A673 (cell line): ENCODE data around the gene TNS1. TPM values are rescaled to one million over a fixed set of nuclear protein-coding genes. Genes with fewer than 3 reads are reported as not detected.

ENCODE experiments used
- BruUV-seq: library from RNA; stranded (reverse); fragments of 400-500 nt; replicated peaks from 2 replicates; lab custom pipeline; 2021; lab: Mats Ljungman, UMichigan
- CTCF ChIA-PET: fragments of 300-600 bp; sonication (Branson Sonifier 250); formaldehyde crosslinking; loops from one replicate; lab custom pipeline; 2022; ENCODE audit warnings: antibody characterized with exemption; lab: Charles Lee
- POLR2A ChIA-PET: fragments of 300-600 bp; sonication (Branson Sonifier 250); formaldehyde crosslinking; loops from one replicate; lab custom pipeline; 2022; ENCODE audit warnings: antibody characterized with exemption; ENCODE audit not compliant: low non-redundant PET; lab: Charles Lee
- DNase-seq: peaks from one replicate; pipeline ENCODE4 v3.0.0-alpha.2; 2015; ENCODE audit warnings: low spot score
- H3K27ac ChIP-seq: fragments of 200-600 bp; sonication (generic); 2 replicates; pipeline ENCODE4 v1.5.1; 2016; ENCODE audit warnings: mixed run types, low read depth, mild to moderate bottlenecking, mixed read lengths, antibody characterized with exemption, low read length; ENCODE audit not compliant: poor library complexity, severe bottlenecking
- H3K27me3 ChIP-seq: fragments of 200-600 bp; sonication (generic); replicated peaks from 2 replicates; pipeline ENCODE4 v1.6.1; 2017; ENCODE audit warnings: mixed run types, low read depth, mild to moderate bottlenecking, mixed read lengths, antibody characterized with exemption, low read length; ENCODE audit not compliant: insufficient read depth, poor library complexity
- H3K36me3 ChIP-seq: fragments of 200-600 bp; sonication (generic); 2 replicates; pipeline ENCODE4 v1.6.1; 2016; ENCODE audit warnings: mixed run types, mild to moderate bottlenecking, mixed read lengths, antibody characterized with exemption, low read length; ENCODE audit not compliant: insufficient read depth, poor library complexity, severe bottlenecking
- H3K4me1 ChIP-seq: fragments of 200-600 bp; sonication (generic); 2 replicates; pipeline ENCODE4 v1.6.1; 2017; ENCODE audit warnings: mixed run types, mild to moderate bottlenecking, mixed read lengths, antibody characterized with exemption, low read length; ENCODE audit not compliant: insufficient read depth, poor library complexity, severe bottlenecking
- H3K4me3 ChIP-seq: fragments of 200-600 bp; sonication (generic); 2 replicates; pipeline ENCODE4 v1.5.1; 2016; ENCODE audit warnings: low read depth, mixed run types, mild to moderate bottlenecking, mixed read lengths, low read length; ENCODE audit not compliant: poor library complexity, severe bottlenecking
- H3K9me3 ChIP-seq: fragments of 200-600 bp; sonication (generic); 2 replicates; pipeline ENCODE4 v1.6.1; 2016; ENCODE audit warnings: mixed run types, low read depth, mild to moderate bottlenecking, mixed read lengths, antibody characterized with exemption, low read length; ENCODE audit not compliant: poor library complexity, severe bottlenecking
- EZH2 ChIP-seq: fragments of 200-600 bp; sonication (generic); IDR thresholded peaks from 2 replicates; pipeline ENCODE4 v1.6.1; 2017; ENCODE audit warnings: borderline replicate concordance, low read depth, mild to moderate bottlenecking, mixed read lengths, antibody characterized with exemption, low read length; ENCODE audit not compliant: poor library complexity, severe bottlenecking
- intact Hi-C: fragments of 100-400 bp; cut with micrococcal nuclease; formaldehyde crosslinking; loops from one replicate; pipeline ENCODE4 v1.10.0; 2022; ENCODE audit not compliant: unreplicated experiment
- total RNA-seq: library from RNA; stranded (reverse); gene quantifications from 2 replicates; pipeline ENCODE4 v1.2.3, GENCODE V29; 2021
- TF ChIP-seq, protein P1 (sequence below): fragments of 300-800, 200-600 bp; sonication (generic); conservative IDR thresholded peaks from 2 replicates; pipeline ENCODE4 v1.5.1; 2017; ENCODE audit warnings: low read depth, mild to moderate bottlenecking, antibody characterized with exemption, low read length, moderate library complexity, mixed read lengths

Gene TNS1
- total RNA-seq, 1 experiment from 2014 or later: 99.6 TPM

DNA sequence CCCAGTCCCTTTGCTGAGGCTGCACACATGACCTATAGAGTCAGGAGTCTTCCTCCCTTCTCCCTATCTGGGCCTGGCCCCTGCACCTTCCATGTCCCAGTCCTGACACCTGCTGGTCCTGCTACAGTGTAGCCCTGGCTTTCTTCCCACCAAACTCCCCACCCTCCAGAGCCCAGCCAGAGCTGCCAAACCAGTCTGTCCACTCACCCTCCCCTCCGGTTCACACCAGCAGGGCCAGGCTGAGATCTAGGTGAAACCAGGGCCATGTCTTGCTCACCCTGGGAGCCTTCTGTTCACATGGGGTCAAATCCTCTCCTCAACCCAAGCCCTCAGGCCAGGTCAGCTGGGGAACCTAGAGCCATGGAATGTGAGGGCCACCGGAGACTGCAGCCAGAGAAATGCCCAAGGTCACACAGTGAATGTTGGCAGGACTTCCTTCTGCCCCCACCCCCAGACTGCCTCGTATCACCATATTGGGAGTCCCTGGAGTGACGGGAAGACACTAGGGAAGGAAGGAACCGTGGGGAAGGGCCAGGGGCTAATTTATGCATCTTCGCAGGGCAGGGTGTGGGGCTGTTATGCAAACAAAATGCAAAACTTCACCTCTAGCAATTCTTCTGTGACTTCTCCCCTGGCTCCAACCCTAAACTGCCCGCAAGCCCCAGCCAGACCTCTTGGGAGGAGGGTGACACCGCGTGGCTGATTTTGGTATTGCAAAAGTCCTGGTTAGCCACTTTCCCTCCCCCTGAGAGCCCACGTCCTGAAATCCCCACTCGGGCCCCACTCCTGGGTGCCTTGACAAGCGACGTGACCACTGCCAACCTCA lies 14.6 kb downstream of the TNS1 start:
- H3K27ac ChIP-seq: no peak overlapping the region
- H3K9me3 ChIP-seq: no peaks in the 10 kb centered on the region
- intact Hi-C loops: loop anchor here (1.0 to 5.0 kb wide), 3 partner anchors 101 to 203 kb away; no protein-coding TSS in a partner anchor
- no peaks in the 10 kb centered on the region for H3K4me1 ChIP-seq
- peak; percentile 73 for DNase-seq
- no TSS peak for BruUV-seq
- H3K4me3 ChIP-seq: no peak overlapping the region
- H3K36me3 ChIP-seq: peaks cover 27% of the 10 kb centered on the region
- ChIA-PET CTCF (interaction anchor here (1.3 to 1.4 kb wide), 2 partner anchors 199 to 203 kb away, joined by 4 to 6 read pairs; no protein-coding TSS in a partner anchor), POLR2A (no interaction called here)
- H3K27me3 ChIP-seq: no peaks in the 10 kb centered on the region
- TF ChIP-seq EZH2: no peak
- TF ChIP-seq, protein P1, sequence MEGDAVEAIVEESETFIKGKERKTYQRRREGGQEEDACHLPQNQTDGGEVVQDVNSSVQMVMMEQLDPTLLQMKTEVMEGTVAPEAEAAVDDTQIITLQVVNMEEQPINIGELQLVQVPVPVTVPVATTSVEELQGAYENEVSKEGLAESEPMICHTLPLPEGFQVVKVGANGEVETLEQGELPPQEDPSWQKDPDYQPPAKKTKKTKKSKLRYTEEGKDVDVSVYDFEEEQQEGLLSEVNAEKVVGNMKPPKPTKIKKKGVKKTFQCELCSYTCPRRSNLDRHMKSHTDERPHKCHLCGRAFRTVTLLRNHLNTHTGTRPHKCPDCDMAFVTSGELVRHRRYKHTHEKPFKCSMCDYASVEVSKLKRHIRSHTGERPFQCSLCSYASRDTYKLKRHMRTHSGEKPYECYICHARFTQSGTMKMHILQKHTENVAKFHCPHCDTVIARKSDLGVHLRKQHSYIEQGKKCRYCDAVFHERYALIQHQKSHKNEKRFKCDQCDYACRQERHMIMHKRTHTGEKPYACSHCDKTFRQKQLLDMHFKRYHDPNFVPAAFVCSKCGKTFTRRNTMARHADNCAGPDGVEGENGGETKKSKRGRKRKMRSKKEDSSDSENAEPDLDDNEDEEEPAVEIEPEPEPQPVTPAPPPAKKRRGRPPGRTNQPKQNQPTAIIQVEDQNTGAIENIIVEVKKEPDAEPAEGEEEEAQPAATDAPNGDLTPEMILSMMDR: peak; percentile 85

DNA sequence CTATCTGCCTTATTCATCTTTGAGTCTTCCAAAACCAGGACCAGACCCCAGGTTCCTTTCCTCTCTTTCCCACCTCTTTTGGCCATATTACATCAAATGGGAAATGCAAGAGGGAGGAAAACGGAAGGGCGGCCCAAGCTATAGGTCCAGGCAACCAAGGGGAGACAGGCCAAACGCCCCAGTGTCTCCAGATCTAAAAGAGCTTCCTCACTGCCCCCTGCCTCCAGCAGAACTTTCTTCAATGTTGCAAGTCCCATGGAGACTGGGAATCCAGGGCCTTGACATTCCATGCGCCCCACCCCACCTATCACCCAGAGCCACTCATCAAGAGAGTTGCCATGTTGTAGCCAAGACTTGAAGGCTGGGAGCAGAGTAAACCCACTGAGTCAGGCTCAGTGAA lies 15.4 kb downstream of the TNS1 start:
- H3K27ac ChIP-seq: no peak overlapping the region
- intact Hi-C loops: loop anchor here (5.0 kb wide), 1 partner anchor 100 kb away; no protein-coding TSS in a partner anchor
- no TSS peak for BruUV-seq
- no peaks in the 10 kb centered on the region for H3K9me3 ChIP-seq
- H3K27me3 ChIP-seq: no peaks in the 10 kb centered on the region
- H3K36me3 ChIP-seq: peaks cover 26% of the 10 kb centered on the region
- H3K4me1 ChIP-seq: no peaks in the 10 kb centered on the region
- TF ChIP-seq, protein P1: no peak
- no peak for TF ChIP-seq EZH2
- ChIA-PET CTCF (interaction anchor here (1.4 kb wide), 1 partner anchor 202 kb away, joined by 6 read pairs; no protein-coding TSS in a partner anchor), POLR2A (no interaction called here)
- H3K4me3 ChIP-seq: no peak overlapping the region
- DNase-seq: no peak

DNA sequence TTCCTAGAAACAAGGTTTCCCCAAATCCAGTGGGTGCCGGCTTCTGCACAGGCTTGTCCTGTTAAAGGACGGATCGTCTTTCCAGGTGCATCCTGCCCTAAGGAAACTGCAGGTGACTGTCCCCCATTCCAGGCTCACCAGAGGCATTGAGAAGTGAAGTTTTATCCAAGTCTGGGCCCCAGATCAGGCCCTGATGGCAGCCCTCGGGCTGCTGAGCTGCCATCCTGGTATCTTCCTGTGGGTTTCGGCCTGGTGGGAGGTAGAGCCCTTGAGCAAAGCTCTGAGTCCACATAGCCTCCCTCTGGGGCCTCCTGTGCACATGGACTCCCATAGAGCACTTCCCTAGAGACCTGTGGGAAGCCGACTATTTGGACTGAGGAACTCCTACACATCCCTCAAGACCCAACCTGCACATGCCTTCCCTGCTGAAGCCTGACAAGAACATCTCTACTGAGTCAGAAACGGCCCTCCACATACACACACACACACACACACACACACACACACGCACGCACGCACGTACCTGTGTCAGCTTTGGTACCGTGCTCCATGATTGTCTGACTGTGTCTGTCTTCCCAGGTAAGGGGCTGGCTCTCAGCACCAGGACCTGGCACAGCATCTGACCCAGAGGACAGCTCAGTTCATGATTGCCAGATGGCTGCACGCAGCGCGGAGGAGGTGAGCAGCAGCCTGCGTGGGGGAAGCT lies 16.4 kb downstream of the TNS1 start:
- Histone ChIP-seq H3K36me3 (peaks cover 20% of the 10 kb centered on the region), H3K4me3 (no peak overlapping the region), H3K27ac (no peak overlapping the region), H3K4me1 (no peaks in the 10 kb centered on the region), H3K9me3 (no peaks in the 10 kb centered on the region), H3K27me3 (no peaks in the 10 kb centered on the region)
- intact Hi-C loops: loop anchor here (5.0 kb wide), 1 partner anchor 99 kb away; no protein-coding TSS in a partner anchor
- no peak for DNase-seq
- ChIA-PET POLR2A (no interaction called here), CTCF (no interaction called here)
- no TSS peak for BruUV-seq
- TF ChIP-seq, protein P1: no peak
- no peak for TF ChIP-seq EZH2
